ENCODE data around the gene EEF1AKMT2.
"Not testable (repeated sequence)": the region's sequence is repeated elsewhere in the genome, so short reads cannot be mapped to it uniquely, and the experiment has no call there.

Gene EEF1AKMT2

DNA sequence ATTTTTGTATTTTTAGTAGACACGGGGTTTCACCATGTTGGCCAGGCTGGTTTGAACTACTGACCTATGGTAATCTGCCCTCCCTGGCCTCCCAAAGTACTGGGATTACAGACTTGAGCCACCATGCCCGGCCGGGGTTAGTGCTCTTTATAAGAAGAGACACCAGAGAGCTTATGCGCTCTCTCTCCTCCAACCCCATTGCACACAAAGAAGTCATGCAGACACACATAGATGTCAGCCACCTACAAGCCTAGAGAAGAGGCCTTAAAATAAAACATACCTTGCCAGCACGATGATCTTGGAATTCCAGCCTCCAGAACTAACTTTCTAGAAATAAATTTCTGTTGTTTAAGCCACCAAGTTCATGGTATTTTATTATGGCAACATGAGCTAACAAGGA, 37.5 kb downstream of the EEF1AKMT2 start:
- DNase-seq: no peak

DNA sequence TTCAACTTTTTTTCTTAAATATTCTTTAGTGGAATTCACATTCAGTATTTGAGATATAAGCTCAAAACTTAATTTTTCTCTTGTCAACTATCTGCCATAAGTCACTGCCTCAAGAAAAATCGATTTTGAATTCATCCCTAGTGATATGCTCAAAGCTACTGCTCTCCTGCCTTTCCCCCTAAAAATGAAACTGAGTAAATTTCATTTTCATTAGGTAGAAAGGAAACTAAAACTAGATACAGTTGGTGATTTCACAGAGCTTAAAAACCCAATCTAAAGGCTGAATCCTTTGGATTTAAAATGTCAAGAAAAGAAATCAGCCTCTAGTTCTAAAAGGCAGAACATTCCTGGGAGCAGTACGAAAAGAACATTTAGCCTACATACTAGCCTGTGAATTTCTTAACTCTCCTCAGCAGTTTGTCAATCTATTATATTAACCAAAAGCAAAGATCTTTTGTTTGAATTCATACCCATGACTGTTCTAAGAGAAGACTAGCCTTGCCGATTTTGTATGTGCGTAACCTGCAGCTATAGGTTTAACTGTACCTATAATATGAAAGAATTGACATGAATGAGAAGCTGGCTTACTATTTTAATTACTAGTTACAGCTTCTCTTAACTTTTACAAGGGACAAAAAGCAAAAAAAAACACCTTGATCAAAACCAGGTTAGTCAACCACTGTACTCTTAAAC, 42.6 kb downstream of the EEF1AKMT2 start:
- no peak for DNase-seq

DNA sequence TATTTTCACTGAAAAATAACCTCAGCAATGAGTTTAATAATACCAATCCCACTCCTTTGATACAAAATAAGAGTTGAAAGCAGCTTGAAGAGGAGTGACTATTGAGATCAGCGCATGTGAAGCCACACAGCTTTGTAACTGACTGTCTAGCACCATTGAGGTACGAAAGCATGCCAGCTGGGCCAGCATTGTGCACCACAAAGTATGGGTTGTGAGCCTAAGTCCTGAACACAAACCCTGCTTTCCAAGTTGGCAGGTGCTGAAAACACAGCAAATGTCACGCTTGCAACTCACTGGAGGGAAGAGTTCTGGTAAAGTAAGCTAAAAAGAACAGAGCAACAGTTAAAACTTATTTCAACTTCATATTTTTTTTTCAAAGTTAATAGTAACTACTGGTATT, 43.5 kb downstream of the EEF1AKMT2 start:
- DNase-seq: no peak

DNA sequence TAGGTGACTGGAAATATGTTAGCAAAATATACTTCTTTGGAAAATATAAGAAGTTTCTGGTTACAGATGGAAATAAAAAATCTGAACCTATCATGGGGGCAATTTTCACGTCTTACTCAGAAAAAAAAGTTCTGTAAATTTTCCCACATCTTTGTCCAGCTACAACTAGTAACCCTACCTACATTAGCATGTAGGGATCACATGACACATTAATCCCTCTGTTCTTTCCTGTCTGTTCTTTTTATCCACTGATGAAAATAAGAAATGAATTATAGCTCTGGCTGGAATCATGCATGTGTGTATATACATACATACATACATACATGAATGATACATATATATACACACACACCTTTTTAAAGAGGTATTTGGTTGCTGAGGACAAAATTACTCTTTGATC, 43.9 kb downstream of the EEF1AKMT2 start:
- no peak for DNase-seq

DNA sequence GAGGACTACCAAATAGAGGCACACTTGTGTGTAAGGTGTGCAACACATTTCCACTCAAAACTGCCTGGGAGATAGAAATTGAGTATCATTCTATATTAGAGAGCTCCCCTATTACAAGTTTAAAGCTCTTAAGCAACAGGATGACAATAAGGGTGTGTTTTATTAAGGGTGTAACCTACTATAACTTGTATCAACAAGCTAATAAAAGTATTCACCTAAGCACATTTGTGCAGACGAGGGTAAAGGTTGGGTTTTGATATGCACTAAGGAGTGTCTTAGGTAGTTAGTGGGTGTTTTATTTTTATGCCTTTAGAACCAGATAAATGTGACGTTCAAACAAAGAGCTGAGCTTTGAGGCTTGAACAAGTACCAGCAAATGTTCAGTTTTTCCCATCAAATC, 44.7 kb downstream of the EEF1AKMT2 start:
- DNase-seq: no peak

DNA sequence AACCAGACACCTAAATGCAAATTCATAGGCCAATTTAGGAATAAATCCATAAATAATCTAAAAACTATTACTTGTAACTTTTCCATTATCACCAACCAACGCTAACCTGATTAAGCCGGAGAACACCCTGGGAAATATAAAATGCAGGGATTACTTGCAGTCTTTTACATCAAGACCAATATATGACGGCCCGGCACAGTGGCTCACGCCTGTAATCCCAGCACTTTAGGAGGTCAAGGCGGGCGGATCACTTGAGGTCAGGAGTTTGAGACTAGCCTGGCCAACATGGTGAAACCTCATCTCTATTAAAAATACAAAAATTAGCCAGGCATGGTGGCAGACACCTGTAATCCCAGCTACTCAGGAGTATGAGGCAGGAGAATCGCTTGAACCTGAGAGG, 45.2 kb downstream of the EEF1AKMT2 start:
- DNase-seq: not testable (repeated sequence)

DNA sequence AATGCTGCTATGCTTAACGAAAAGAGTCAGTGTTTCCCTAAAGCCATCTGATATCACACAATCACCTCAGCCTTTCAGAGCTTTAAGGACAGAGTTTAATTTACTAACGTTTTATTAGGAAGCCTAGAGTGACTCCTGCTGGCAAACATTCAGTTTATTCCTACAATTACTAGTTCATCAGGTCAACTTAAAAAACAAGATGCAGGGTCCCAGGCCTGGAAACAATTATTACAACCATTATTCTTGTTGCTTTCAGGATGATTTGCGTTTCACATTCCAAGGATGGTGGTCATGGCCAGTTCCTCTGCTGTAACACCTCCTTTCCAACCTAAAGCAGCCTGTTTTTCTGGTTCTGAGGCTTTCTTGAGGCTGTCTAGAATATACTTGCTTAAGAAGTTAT, 46.0 kb downstream of the EEF1AKMT2 start:
- DNase-seq: no peak

DNA sequence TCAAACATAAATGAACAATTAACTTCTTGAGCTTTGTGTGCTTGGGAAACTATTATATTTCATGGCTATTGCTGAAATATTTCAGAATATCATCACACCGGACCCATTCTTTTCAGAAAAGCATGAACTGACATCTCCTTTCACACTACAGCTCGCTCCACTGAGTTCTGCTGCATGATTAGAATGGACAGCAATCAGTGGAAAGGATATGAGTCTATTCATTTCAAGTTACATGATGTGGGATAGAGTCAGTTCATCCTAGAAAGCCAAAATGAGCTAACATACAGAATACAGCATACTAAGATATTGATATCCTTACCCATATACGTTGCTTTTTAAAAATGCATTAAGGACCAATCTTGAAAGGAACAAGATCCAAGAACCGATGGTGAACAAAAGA, 46.4 kb downstream of the EEF1AKMT2 start:
- no peak for DNase-seq

DNA sequence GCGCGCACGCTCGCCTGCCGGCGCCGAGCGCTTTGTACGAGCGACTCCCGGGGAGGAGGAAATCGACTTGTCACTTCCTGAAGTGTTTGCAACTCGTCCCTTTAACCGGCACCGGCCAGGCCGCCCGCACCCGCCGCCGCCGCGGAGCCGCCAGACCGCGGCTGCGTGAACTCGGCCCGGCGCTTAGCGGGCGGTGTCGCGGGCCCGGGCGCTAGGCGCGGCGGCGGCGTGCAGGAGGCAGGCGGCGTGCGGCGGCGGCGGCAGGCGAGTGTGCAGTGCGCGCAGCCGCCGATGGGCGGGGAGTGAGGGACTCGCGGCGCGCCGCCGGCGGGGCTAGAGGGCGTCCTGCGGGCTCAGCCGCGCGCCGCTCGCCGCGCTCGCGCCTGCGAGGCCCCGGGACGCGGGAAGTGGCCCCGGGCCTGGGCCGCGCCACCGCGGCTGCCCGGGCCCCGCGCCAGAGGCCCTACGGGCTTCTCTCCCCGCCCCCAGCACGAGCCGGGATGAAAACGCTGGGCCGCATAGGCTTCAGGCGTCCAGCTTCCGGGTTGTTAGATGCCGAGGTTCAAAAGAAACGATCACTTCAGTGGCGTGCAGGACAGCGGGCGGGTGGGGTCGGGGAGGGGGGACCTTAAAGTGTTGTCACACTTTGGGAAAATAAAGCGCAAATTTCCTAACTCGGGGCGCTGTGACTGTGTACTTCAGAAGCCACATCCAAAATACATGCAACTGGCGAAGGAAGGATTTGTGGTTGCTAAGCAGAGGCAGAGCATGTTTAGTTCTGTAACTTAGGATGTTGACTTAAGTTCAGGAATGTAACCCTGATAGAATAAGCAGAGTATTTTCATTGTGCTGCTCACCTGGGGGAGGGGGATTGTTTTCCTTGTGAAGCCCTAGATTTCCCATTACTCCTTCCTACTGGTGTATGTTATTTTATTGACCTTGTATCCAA, 47.3 kb downstream of the EEF1AKMT2 start, which contains the start of gene FAM53B:
TSS of gene FAM53B (minus strand) at position 277 of the 949 bp plus-strand sequence. CDS start 37,665 bp downstream, outside the sequence.
- DNase-seq: peak; percentile 85

DNA sequence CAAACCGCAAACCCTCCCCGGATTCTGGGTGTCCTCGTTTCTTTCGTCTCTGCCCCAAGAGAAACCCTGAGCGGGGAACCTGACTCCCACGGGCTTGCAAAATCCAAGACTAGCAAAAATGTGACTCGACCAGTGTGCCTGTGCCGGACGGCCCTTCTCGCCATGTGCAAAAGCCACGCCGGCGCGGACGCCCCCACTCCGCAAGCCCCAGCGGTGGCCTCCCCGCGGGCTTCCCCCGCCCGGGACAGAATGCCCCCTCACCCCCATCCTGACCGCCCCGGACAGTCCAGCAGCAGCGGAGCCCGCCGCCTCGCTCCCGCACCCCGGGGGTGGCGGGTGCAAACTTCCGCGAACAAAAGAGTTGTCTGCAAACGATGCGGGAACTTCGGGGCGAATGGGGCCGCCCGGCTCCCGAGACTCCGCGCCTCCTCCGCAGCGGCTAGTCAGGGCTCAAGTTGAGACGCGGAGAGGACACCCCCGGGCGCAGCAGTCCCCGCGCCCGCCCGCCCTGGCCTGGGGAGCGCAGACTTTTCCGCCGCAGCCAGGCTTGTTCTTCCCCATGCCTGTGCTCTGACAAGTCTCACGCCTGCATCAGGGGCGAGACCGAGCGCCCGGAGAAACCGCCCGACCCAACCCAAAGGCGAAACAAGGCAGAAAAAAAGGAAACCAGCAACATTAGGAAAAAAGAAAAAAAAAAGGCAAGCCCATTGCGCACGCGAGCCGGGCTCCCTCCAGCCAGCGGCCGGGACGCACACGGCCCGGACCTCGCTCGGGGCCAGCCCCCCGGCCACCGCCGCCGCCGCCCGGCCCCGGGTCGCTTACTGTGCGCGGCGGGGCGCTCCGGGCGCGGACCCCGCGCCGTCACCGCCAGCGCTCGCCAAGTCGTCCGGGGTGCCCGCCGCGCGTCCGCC, 48.2 kb downstream of the EEF1AKMT2 start:
- peak; percentile 55 for DNase-seq

DNA sequence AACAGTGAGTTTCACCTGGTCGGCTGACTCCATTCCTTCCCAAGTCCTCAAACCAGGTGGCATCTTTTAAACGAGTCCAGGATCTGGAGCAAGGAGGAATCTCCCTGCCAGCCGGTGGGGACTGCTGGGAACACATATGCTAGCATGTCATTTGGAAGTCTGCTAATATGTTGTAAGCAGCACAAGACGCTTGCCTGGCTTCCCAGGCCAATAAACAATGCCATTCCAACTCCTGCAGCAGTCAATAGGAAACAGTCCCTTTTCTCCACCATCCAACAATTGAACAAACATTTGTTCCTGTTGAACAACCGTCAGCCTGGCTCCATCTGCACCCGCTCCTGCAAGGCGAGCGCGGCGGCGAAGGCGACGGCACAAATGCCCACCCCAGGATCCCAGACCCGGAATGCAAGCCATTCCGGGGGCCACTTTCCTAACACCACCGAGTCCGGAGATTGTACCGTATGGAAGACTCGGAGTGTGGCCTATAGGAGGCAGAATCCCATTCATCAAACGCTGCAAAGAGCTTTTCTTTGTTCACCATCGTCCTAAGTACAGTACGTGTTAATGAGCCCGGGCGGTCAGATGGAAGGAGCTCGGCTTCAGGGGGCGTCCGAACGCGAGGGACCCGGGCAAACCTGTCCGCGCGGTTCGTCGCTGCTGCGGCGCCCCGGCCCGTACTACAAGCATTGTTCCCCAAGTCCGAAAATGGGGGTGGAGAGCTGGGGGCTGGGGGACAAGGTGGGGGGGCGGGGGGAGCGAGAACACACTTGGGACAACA, 49.1 kb downstream of the EEF1AKMT2 start:
- DNase-seq: no peak

DNA sequence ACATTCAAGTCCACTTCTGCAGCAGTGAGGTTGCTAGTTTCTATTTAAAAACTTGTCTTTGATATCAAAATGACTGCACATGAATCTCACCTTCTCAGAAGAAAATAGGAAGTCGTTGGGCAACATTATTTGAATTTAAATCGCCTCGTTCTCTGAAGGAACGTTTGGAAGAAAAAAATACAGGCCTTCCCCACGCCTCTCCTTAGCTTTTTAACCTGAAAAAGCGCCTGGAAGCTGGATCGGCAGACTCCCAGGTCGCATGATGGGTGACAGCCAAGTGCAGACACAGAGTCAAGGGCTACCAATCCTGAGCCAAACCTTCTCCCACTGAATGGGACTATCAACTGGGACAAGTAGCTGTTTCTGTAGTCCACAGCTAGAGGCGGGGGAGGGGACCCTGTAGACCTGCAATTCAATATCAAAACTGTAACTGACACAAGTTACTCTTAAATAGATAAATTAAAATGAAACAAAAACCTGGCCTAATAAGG, 49.7 kb downstream of the EEF1AKMT2 start:
- peak; percentile 48 for DNase-seq

DNA sequence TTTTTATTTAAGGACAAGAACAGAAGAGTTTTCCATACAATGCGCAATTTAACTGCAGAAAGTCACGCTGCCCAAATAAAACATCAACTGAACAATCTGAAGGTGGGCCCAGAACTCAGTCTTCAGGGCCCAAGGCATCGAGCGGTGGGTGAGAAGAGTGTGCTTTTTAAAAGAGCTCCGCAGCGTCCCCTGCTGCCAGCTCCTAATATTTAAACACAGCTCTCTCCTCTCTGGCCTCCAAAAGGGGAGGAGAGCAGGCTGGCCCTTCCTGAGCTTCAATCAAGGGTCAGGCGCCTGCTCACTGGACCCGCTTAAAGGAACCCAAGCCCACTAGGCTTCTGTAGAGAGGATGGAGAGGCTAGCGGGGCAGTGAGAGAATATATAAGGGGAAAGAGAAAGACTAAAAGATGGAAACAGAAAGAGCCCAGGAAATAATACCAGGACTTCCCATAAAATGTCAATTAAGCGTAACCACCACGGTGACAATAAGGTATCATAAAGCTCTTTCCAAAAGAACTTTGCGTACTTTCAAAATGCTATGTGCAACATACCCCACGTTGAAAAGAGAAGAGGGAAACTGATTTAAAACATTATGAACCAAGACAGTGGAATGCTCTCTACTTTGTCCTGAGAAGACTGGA, 50.3 kb downstream of the EEF1AKMT2 start:
- DNase-seq: peak; percentile 84

DNA sequence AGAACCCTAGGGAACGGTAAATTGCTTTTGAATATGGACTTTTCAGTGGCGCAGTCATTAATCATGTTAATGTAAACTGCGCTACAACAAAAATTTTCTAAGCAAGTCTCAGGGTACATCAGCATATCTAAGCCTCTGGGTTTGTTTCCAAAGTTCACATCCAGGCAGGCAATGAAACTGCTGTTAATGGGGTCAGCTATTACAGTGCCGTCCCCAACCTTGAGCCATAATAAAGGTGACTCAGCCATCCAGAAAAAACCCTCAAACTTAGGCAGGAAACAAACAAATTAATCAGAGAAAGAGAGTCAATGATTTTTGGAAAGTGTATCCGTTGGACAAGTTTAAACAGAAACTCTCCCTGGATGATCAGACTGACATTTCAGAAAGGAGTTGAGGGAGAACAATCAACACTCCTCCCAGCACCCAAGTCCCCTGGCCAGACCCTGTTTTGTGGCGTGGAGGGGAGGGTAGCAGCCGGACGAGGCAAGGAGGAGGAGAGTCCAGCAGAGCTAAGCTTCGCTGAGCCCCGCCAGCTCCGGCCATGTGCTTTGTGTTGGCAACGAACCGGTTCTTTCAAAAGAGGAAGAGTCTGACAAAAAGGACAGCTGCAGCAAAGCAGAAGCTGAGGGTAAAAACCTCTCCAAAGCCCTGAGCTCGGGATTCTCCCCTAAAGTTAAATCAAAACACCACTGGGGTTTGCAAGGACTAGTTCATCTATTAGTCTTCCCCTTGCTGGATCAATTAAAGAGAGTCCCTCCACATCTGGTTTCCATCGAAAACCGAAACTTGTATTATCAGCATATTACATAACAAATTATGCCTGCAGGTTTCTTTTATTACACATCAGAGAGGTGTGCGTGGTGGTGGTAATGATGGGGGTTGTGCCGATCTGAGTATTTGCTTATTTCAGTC, 51.1 kb downstream of the EEF1AKMT2 start:
- DNase-seq: no peak

DNA sequence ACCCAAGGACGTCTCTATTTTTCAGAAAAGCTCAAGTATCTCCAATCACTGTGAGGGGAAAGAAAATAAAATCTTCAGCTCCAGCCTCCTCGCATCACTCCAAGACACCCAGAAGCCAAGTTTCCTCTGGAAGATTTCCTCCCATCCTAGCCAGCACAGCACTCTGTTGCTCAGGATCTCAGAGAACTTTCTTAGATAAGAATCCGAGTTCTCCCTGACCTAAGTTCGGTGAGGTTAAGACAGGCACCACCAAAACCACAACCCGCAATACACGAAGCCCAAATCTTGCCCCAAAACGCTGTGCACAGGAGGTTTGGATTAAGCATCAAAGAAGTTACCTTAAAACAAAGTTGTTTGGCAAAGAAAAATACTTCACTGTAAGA, 51.7 kb downstream of the EEF1AKMT2 start:
- no peak for DNase-seq

DNA sequence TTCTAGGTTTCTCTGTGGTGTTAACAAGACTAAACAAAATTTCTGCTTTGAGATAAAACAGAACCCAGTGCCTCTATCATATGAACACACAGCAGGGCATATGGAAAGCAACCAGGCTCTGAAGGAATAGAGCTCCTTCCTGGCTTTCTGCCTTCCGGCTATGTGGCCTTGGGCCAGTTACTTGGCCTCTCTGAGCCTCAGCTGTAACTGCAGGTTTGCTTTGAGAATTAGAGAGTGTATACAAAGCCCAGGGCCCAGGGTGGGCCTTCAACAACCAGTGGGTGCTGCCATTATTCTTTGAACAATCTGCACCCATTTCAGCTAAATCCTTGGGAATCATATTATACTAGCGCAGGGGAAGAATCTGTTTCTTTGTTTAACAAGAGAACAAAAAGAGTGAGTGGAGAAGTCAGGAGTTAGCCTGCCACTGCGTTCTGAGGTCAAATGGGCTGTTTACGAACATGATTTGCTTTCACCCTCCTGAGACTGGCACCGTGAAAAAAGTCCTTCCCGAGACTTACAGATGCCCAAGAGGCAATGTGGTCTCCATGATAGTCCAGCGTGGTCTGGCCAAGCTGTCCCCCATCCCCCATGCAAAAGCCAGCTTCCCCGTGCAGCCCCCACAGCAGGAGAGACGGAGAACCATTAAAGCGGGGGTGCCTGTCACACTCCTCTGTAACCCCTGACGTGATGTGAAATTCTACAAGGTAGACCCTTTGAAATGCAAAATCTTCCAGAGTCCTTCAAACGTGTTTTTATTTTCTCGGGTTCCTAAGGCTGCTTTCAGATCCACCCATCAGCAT, 52.4 kb downstream of the EEF1AKMT2 start:
- DNase-seq: no peak

DNA sequence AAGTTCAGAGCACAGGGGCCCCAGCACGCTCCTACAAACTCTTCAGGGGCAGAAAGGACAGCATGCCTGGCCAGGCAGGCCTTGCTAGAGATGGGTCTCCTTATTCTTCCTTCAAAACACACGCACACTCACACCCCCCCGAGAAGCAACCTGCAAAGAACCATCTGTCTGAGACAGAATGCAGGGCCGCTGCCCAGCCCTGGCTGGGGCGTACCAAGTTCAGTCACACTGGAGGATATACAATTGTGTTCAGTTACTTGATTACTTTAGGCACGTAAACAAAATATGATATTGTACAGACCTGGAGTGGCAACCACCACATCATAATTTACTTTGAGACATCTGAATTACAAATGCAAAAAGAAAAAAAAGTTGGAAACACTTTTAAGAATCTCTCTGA, 53.2 kb downstream of the EEF1AKMT2 start:
- DNase-seq: no peak

DNA sequence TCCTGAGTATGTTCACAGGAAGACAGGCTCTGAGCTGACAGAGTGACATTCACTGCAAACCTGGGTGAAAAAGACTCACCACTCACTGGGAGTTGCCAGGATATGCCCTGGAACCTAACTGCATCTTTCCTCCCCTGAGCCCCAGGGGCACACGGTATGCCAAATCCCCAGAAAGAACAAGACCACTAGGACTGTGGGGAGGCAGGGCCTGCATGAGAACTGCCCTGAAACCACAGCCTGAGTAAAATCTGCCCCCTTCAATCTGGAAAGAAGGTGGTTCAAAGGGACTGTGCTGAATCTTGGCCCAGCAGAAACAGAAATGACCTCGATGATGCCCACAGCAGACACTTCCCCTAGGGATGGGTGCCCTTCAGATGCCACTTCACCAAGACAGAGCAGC, 54.0 kb downstream of the EEF1AKMT2 start:
- DNase-seq: no peak

DNA sequence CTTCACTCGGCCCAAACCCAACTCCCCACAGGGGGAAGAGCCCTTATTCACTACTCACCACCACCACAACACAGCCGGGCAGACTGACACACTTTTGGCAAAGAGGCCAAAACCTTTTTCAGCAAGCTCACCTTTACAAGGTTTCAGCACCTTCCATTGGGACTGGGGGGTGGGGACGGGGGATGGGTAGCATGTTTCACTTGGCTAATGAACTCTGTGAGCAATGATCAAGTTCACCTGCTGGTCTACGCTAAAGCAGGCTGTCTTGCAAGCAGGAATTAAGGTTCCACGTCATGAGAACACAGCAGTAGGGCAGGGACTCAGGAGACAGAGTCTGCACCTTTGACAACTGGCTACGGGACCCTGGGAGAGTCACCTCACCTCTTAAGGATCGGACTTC, 54.5 kb downstream of the EEF1AKMT2 start:
- DNase-seq: no peak

All from stimulated activated CD4-positive, alpha-beta T cell treated with anti-CD3 and anti-CD28 coated beads, Interleukin-15, amount 100 ng/mL, for 24 hours (primary cell).